HG03342 (cell line): ENCODE data around the gene CADPS.

ENCODE experiments used
- ATAC-seq: cut with Tn5 transposase; IDR thresholded peaks from one replicate; pipeline ENCODE4 v1.9.1; 2021; ENCODE audit warnings: mild to moderate bottlenecking, moderate library complexity; ENCODE audit not compliant: unreplicated experiment

The CADPS gene

GRCh38 chr3:62655056-62655690 is 220.0 kb downstream of the CADPS start:
- ATAC-seq: no peak

GRCh38 chr3:62653796-62654195 is 221.4 kb downstream of the CADPS start:
- ATAC-seq: no peak

- no peak for ATAC-seq
Measured at GRCh38 chr3:62647711-62648110, 227.5 kb downstream of the CADPS start.

DNA sequence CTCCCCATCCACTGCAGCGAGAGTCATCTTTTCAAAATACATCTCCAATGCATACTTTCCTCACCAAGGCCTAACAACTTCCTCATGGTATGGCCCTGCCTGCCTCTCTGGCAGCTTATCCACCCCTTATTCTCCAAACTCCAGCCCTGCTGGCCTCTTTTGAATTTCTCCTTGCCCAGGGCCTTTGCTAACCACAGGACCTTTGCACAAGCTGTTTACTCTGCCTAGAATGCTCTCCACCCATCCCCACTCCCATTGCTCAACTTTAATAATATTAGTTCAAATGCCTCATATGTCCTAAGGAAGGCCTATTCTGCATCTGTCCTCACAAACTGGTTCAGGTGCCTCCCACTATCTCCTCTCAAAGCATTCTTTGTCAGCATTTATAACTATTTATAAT is 230.7 kb downstream of the CADPS start:
- ATAC-seq: no peak

DNA sequence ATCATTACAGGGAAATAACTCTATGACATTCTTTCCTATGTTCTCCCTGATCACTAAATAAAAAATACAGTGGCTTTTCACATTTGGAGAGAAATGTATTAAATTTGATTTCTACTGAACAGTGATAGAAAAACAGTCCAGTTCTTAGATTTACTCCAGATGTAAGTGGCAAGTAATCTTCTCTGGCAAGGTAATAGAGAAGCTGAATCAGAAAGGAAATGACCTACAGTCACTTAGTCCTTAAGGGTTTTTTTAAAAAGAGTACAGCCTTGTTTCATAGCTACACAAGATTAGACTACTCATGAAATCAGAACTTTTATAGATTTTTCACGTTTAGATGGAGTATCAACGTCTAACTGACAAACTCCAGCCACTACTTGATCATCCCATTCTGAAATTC is 236.9 kb downstream of the CADPS start:
- no peak for ATAC-seq

- no peak for ATAC-seq
Measured at GRCh38 chr3:62636235-62636826, 238.9 kb downstream of the CADPS start.

GRCh38 chr3:62632510-62633294 is 242.5 kb downstream of the CADPS start:
- no peak for ATAC-seq

- ATAC-seq: no peak
Measured at GRCh38 chr3:62631488-62631887, 243.7 kb downstream of the CADPS start.

GRCh38 chr3:62630664-62631063 is 244.6 kb downstream of the CADPS start:
- no peak for ATAC-seq

GRCh38 chr3:62625268-62625667 is 249.9 kb downstream of the CADPS start:
- no peak for ATAC-seq

DNA sequence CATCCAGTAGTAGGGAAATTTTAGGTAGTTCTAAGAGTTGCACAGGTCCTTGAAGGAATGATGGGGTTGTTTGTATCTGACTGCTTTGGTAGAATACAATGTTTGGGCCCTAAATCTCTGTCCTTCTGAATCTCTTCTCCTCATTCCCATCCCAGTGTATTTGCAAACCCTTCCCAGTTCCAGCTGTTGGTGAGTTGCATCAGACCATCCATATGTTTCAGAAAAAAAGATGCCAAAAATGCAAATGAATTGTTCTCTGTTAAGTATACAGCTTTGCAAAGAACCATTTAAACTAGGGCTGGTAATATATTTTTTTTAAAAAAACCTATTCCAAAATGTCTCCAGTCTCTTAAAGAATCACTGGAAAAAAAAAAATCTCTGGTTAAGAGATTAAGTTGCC is 251.0 kb downstream of the CADPS start:
- ATAC-seq: no peak

GRCh38 chr3:62622553-62623174 is 252.6 kb downstream of the CADPS start:
- no peak for ATAC-seq

GRCh38 chr3:62621925-62622324 is 253.3 kb downstream of the CADPS start:
- no peak for ATAC-seq

DNA sequence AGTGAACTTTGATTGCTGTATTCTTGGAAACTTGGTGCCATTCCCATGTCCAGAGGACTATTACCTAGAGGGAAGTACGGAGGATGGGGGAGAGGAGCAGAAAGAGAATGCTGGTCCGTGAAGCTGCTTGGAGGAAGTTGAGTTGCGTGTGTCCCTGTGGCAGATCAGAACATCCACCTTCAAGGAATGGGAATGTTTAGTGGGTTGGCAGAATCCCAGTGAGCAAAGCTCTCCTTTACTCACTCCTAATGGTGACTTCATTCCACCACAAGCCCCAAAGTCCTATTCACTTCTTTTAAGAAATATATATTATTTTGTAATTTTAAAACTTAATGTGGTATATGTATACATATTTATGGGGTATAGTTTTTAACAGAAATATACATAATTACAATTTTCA is 254.0 kb downstream of the CADPS start:
- no peak for ATAC-seq

- no peak for ATAC-seq
Measured at GRCh38 chr3:62615258-62615849, 259.9 kb downstream of the CADPS start.

DNA sequence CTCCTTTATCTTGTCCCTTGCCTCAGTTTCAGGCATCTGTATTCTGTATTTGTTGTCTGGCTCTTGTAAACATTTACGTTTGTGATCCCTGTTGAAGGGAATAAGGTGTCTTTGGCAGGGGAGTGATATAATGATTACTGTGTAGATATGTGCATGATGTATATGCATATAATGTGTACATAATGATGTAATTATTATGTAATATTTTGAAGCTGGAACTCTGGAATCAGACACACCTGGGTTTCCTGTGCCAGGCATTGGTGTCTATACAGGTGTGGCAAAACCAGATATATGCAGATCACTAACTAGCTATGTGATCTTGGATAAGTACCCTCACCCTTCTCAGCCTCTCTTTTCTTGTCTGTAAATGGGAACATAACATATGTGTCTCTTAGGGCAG is 260.7 kb downstream of the CADPS start:
- ATAC-seq: no peak

DNA sequence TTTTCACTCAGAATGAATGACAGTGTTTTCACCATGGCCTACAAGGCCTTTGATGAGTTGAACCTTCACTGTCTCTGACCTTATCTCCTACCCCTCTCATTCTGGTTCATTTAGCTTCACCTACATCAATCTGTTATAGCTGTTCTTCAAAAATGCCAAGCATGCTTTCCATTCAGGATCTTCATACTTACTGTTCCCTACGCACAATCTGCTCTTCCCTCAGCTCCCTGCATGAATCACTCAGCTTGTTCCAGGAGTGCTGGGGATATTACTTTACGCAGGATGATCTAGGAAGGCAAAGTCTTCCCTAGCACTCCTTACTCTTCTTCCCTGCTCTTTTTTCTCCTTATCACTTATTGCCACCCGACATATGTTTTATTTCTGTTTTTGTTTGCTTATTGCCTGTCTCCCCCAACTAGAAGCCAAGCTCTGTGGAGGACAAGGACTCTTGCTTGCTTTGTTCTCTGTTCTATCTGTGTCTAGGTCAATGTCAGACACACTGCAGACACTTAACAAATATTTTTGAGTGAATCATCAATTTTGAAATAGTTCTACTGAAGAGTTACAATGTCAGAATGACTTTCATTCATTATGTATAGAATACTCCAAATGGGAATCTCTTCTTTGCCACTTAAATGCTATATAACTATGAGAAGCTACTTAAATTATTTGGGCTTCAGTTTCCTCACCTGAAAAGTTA is 263.5 kb downstream of the CADPS start:
- ATAC-seq: no peak

DNA sequence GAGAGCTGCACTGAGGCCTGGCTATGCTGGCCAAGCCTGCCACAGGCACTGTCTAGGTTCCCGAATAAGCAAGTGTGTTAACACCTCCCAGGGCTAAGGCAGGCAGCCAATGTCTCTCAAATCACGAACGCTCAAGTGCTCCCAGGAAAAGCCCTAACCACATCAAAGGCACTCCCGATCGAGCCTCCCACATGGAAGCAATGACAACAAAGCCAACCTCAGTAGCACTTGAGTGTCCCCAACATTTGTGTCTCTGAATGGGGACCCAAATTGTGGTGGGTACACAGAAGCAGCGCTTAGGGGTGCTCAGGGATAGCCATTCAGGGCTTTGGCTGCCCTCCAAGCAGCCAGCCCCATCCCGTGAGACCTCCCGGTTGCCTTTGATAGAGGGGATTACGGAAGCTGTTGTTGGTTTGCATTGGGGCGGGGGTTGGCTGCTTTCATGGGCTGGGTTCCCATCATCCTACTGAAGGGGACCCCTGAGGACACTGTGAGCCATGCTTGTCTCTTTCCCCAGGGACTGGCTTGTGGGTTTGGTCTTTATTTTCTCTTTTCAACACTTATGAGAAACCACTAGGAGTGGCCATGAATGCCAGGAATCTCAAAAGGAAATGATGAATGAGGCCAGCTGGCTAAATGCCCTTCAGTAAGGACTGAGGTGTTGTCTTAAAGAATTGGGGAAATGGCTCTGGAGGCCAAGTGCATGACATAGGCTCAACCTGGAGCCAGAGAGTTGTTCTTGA is 267.8 kb downstream of the CADPS start:
- no peak for ATAC-seq

DNA sequence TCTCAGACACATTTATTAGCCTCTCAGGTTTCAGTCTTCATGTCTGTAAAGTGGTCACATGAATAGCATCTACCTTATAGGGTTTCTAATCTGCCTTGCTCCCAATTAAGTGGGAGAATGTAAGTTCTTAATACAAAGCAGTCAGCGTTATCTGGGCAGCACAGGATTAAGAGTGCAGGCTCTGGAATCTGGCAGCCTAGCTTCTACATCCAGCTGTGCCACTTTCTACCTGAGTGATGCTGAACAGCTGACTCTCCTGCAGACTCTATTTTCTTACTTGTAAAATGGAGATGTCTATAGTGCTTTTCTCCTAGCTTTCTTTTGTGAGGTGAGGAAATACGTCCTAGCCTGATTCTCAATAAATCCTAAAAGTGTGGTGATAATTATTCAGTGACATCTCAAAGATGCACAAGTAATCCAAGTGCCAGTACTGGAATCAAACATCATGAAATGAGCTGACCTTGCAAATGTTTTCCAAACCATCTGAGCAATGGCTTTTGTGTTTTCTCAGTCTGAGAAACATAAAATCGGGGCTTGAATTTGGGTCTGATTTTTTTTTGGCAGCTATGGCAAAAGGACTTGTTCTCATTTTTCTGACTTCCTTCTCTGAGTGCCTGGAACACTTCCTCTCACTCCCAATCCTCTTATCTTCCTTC is 269.7 kb downstream of the CADPS start:
- no peak for ATAC-seq
